ENCODE results near the gene POLR1A. TPM values are rescaled to one million over a fixed set of nuclear protein-coding genes. Genes with fewer than 3 reads are reported as not detected.
A peak's percentile ranks its signal among the peaks of the same experiment; 100 is the strongest.

Gene POLR1A
- total RNA-seq, 4 donors from 2014 or later = 20.1 to 31.7 (median 29.4) TPM

DNA sequence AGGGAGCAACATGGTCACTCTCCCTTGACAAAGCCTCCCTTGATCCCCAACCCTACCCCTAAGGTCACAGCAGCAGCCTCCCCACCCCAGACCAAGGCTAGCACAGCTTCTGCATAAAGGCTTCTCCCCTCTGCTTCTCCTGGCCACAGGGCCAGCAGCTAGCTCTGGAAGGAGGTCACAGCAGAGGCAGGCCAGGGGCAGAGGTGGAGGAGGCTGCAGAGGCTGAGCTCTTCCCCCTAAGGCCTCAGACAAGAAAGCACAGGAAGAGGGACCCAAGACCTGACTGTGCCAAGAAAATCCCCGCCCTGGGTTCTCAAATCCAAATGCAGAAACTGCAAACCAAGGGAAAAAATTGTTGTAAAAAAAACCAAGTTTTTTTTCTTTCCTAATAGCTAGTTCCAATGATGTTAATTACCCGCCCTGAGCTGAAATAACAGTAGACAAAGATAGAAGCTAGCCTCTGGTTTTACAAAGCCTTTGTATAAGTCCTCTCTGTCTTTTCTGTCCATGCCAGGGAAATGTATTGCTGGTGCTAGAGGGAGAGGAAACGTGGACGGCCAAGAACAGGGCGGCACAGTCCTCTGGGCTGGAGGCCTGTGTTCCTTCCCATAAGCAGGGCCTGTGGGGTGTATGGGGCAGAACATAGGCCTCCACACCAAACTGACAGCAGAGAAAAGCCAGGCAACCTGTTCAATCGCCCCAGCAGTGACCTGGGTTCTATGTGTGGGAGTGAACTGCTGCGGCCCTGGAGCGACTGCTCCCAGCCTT lies 79.5 kb downstream of the POLR1A start:
- H3K4me1 ChIP-seq = peaks cover 6 to 18% of the 10 kb centered on the region in 2 donors
- H3K9me3 ChIP-seq = no peaks in the 10 kb centered on the region
- H3K36me3 ChIP-seq = peaks cover 0 to 54% of the 10 kb centered on the region in 2 donors
- in situ Hi-C loops (cut with MboI; ENCODE audit: low sequenced_read_pairs in 4 of 4) = no loop called here
- DNase-seq (peak in 1 of 2 donors; percentile 9), ATAC-seq (no peak)
- peak overlapping the region in 3 of 4 donors; percentile 53 to 76 (median 73) for H3K27ac ChIP-seq
- intact Hi-C loops (cut with DNase I; ENCODE audit: low total_unique reads) = no loop called here
- H3K4me3 ChIP-seq = no peak overlapping the region
- no peak for TF ChIP-seq POLR2A (IDR thresholded peaks at IDR 0.05)
- TF ChIP-seq, protein P1, sequence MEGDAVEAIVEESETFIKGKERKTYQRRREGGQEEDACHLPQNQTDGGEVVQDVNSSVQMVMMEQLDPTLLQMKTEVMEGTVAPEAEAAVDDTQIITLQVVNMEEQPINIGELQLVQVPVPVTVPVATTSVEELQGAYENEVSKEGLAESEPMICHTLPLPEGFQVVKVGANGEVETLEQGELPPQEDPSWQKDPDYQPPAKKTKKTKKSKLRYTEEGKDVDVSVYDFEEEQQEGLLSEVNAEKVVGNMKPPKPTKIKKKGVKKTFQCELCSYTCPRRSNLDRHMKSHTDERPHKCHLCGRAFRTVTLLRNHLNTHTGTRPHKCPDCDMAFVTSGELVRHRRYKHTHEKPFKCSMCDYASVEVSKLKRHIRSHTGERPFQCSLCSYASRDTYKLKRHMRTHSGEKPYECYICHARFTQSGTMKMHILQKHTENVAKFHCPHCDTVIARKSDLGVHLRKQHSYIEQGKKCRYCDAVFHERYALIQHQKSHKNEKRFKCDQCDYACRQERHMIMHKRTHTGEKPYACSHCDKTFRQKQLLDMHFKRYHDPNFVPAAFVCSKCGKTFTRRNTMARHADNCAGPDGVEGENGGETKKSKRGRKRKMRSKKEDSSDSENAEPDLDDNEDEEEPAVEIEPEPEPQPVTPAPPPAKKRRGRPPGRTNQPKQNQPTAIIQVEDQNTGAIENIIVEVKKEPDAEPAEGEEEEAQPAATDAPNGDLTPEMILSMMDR (IDR thresholded peaks at IDR 0.05 in 4 of 5, conservative IDR thresholded peaks at IDR 0.05 in 1 of 5) = no peak
- H3K27me3 ChIP-seq = no peaks in the 10 kb centered on the region

DNA sequence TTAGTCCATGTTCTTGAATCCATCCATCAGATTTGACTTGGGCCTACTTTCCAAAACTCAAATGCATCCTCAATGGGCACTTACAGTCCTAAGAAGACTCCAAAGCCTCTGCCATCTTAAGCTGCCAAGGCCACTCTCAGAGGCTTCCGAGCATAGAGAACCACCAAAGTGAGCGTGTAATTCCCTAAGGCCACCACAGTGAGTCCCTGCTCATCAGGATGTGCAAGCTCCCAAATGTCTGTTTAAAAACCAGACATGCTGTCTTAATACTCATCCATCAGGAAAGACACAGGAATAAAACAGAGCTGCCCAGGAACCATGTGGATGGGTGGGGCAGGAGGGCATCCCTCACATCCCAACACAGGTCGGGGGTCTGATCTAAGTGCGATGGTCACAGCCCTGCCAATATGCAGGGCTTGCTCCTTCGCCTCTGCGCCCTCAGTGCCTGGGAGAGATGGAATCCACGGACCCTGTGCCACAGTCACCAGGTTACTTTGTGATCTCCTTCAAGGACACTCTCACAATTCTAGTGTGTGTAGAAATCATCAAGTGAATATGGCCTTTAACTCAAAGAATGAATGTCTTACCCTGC lies 80.4 kb downstream of the POLR1A start:
- H3K4me1 ChIP-seq = peaks cover 13 to 27% of the 10 kb centered on the region in 2 donors
- H3K27me3 ChIP-seq = no peaks in the 10 kb centered on the region
- in situ Hi-C loops (cut with MboI; ENCODE audit: low sequenced_read_pairs in 4 of 4) (no loop called here), intact Hi-C loops (cut with DNase I; ENCODE audit: low total_unique reads) (no loop called here)
- no peak for ATAC-seq
- no peaks in the 10 kb centered on the region for H3K9me3 ChIP-seq
- peak overlapping the region in 2 of 4 donors; percentile 5 to 7 for H3K27ac ChIP-seq
- DNase-seq = no peak
- H3K36me3 ChIP-seq = peaks cover 0 to 45% of the 10 kb centered on the region in 2 donors
- TF ChIP-seq, protein P1 (IDR thresholded peaks at IDR 0.05 in 4 of 5, conservative IDR thresholded peaks at IDR 0.05 in 1 of 5) = no peak
- no peak for TF ChIP-seq POLR2A (IDR thresholded peaks at IDR 0.05)
- H3K4me3 ChIP-seq = no peak overlapping the region

DNA sequence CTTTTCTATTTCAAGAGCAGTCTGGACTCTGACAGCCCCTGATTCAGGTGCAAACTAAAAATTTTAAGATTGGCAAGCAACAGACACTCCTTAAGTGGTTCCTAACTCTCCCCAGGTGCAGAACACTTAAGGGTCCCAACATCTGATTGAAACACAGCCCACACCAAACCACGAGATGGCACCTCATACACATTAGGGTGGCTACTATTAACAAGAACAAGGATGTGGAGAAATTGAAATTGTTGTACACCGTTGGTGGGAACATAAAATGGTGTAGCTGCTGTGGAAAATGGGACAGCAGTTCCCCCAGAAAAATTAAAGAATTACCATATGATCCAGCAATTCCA lies 82.3 kb downstream of the POLR1A start:
- intact Hi-C loops (cut with DNase I; ENCODE audit: low total_unique reads) (no loop called here), in situ Hi-C loops (cut with MboI; ENCODE audit: low sequenced_read_pairs in 4 of 4) (no loop called here)
- TF ChIP-seq, protein P1 (IDR thresholded peaks at IDR 0.05 in 4 of 5, conservative IDR thresholded peaks at IDR 0.05 in 1 of 5) = no peak
- TF ChIP-seq POLR2A (IDR thresholded peaks at IDR 0.05) = no peak
- H3K4me3 ChIP-seq = no peak overlapping the region
- peaks cover 0 to 26% of the 10 kb centered on the region in 2 donors for H3K36me3 ChIP-seq
- ATAC-seq (no peak), DNase-seq (no peak)
- H3K9me3 ChIP-seq = no peaks in the 10 kb centered on the region
- no peaks in the 10 kb centered on the region for H3K27me3 ChIP-seq
- H3K27ac ChIP-seq = peak overlapping the region in 3 of 4 donors; percentile 83 to 88 (median 88)
- H3K4me1 ChIP-seq = peaks cover 16 to 31% of the 10 kb centered on the region in 2 donors

DNA sequence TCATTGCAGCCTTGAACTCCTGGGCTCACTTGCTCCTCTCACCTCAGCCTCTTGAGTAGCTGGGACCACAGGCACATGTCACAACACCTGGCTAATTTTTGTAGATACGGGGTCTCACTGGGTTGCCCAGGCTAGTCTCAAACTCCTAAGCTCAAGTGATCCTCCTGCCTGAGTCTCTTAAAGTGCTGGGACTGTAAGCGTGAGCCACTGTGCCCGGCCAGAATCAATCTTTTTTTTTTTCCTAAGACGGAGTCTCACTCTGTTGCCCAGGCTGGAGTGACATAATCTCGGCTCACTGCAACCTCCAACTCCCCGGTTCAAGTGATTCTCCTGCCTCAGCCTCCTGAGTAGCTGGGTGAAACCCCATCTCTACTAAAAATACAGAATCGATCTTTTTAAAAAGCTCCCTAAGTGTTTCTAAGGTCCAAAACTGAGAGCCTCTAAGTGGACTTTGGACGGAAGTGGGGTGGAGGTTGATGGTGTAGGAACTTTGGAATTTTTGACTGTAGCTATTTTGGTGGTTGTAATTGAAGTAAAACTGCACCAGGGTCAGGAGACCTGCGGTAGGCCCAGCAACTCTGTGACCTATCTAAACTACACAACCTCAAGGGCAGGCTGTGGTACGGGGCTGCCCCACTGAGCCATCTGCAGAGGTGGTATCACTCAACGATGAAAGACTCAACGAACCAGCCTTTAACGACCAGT lies 82.9 kb downstream of the POLR1A start:
- H3K27me3 ChIP-seq = no peaks in the 10 kb centered on the region
- H3K27ac ChIP-seq = peak overlapping the region in 3 of 4 donors; percentile 83 to 88 (median 88)
- ATAC-seq = no peak
- H3K4me1 ChIP-seq = peaks cover 20 to 31% of the 10 kb centered on the region in 2 donors
- in situ Hi-C loops (cut with MboI; ENCODE audit: low sequenced_read_pairs in 4 of 4) = no loop called here
- no peak for TF ChIP-seq POLR2A (IDR thresholded peaks at IDR 0.05)
- TF ChIP-seq, protein P1 (IDR thresholded peaks at IDR 0.05 in 4 of 5, conservative IDR thresholded peaks at IDR 0.05 in 1 of 5) = no peak
- no peak overlapping the region for H3K4me3 ChIP-seq
- no peaks in the 10 kb centered on the region for H3K9me3 ChIP-seq
- intact Hi-C loops (cut with DNase I; ENCODE audit: low total_unique reads) = no loop called here
- DNase-seq = no peak
- peaks cover 0 to 21% of the 10 kb centered on the region in 2 donors for H3K36me3 ChIP-seq

Data from gastrocnemius medialis (tissue), 4 donors.